ENCODE measurements around the gene SCAMP1.
"Not testable (repeated sequence)": the region's sequence is repeated elsewhere in the genome, so short reads cannot be mapped to it uniquely, and the experiment has no call there.

SCAMP1 gene, protein sequence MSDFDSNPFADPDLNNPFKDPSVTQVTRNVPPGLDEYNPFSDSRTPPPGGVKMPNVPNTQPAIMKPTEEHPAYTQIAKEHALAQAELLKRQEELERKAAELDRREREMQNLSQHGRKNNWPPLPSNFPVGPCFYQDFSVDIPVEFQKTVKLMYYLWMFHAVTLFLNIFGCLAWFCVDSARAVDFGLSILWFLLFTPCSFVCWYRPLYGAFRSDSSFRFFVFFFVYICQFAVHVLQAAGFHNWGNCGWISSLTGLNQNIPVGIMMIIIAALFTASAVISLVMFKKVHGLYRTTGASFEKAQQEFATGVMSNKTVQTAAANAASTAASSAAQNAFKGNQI
- 34.9 to 44.4 (median 41.4) reads per million in 4 experiments for total RNA-seq

DNA sequence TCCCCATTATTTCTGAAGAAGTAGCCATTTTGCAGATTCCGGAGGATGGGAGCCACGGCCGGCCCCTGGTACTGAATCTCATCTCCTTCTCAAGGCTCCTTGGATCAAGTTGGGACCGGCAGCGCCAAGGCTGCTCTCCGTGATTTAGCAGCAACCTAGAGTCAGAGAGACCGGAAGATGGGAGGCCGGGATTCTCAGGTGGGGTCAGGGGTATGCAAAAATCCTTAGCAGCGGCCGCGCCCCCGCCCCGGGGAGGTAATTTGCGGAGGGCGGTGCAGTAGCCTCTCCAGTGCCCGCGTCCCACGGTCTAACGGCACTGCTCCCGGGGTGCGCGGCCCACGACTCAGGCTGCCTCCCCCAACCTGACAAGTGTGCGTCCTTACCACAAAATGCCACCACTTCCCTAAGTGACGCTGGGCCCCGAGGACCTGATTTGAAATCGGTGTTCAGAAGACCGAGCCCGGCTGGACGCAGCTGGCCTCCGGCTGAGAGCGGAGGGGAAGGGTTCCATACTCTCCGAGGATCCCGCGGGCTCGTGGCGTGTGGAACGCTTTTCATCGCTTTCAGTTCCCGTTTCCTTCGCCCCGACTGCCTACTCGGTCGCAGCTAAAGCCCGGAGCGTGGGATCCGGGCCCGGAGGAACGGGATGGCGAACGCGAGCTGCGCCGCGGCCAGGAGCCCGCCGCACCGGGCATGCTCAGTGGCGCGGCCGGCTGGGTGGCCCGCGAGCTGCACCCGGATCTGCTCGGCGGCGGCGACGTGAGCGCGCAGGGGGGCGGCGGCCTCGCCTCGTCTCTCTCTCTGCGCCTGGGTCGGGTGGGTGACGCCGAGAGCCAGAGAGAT lies at the start of gene SCAMP1:
Gene SCAMP1, plus strand, starts transcription at position 787 of the 843 bp plus-strand sequence. Its CDS starts 55 bp downstream, at position 842.
- DNase-seq, result peak; percentile 87

DNA sequence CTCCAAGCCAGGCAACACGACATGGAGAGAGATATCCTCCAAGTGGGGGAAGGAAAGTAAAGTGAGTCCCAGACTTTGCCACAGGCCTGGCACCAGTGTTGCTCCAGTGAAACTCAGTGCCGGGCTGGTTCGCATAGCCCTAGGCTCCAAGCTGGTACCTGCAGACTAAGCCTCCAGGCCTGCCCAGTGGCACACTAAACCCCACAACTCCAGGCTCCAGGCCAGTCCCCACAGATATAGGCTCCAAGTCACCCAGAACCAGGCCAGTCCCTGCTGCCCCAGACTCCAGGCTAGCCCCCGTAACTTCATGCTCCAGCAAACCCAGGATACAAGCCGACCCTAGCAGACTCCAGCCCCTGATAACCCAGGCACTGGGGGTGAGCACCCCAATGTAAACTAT lies 42.9 kb upstream of the SCAMP1 start:
- DNase-seq, result no peak

- no peak for DNase-seq
Measured at GRCh38 chr5:78318337-78318736, 42.1 kb upstream of the SCAMP1 start.

DNA sequence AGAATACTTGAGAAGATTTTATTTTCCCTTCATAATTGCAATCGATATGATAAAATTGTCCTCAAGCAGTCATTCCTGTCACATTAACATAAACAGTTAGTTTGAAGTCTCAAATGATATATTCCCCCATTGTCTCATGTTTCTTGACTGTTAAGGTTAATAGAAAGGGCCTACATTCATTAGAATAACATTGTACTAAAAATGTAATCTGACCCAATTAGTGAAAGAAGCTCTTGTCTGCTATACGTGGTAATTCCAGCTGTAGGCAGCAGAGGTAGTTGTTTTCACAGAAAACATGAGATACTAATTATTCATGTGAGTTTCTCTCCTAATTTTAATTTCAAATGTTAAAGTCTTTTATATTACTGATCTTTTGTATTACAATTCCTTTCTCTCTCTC lies 40.0 kb upstream of the SCAMP1 start:
- no peak for DNase-seq

DNA sequence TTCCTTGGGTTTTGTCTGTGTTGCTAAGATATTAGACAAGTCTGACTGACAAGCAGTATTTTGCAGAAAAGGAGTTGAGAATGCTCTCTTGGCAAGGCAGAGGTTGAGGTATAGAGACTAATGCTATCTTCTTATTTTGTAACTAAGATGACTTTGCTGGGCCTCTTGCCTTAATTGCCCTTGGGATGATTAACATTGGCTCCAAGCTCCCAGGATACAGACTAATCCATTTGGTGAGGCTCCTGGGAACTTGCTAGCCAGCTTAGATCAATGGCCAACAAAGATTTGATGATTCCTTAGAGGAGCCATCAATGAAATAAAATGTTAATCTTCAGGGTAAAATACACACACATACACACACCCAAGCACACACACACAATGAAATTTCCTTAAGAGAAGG lies 37.2 kb upstream of the SCAMP1 start:
- no peak for DNase-seq

GRCh38 chr5:78326930-78327329 lies 33.5 kb upstream of the SCAMP1 start:
- DNase-seq, result no peak

- DNase-seq, result no peak
Measured at GRCh38 chr5:78327761-78328510, 32.5 kb upstream of the SCAMP1 start.

DNA sequence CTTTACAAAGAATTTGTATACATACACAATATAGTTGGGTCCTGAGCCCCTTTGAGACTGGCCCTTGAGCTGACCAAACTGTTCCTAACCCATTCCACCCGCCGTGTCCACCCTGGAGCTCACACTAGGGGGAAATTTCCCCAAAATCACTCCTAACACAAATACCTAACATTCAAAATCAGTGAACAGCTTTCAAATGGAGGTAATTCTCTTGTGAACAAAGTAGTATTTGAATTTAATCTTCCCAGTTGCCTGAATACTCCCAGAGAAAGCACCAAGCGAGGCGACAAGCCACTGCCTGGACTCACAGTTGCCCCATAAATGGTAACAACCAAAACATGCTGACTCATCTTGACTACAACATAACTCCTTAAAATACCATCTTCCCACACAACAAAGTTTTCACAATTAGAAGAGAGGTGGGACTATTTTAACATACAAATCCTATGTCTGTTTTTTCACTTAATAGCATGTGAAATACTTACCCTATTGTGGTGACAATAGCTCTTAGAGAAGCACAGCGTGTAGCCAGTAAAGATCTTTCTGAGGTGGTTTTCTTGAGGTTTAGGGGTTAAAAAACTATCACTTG lies 31.7 kb upstream of the SCAMP1 start:
- DNase-seq, result no peak

DNA sequence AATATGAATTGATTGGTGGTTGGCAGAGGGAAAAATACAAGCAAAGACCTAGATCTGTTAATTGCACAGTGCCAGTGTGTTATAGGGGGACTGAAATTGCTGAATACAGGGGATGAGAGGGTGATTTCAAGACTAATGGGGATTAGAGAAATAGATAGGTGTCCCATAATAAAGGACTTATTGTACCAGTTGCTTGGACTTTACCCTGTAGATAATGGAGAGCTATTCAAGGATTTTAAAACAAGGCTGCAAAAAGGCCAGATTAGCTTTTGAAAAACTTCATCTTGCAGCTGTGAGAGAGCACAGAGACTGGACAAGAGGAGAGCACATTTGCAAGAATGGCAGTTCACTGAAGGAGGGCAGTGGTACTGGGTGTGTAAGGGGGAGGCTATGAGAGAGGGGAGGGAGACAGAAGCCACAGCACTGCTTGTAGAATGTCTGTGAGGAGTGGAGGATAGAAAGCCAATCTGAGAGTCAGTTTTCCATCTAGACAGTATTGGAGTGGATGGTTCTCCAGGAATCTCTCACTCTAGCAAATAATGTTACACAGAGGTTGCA lies 28.8 kb upstream of the SCAMP1 start:
- DNase-seq, result no peak

DNA sequence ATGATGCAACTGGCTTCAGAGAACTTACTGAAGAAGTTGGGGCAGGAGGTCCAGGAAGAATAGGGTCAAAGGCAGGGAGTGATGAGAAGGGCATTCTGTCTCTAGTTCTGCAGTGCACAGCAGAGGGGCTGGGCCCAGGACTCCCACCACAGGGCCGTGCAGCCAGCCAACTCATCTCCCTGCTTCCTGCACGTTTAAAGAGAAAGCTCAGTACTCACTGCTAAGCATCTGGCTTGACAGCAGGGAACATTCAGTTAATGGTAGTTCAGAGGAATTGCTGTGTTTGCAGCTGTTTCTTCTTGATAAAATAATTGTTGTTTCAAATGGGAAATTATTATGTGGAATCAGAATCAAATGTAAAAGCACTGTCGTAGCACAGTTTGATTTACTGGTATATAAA lies 25.6 kb upstream of the SCAMP1 start:
- DNase-seq, result no peak

GRCh38 chr5:78335976-78336375 lies 24.4 kb upstream of the SCAMP1 start:
- DNase-seq, result no peak

GRCh38 chr5:78336698-78337097 lies 23.7 kb upstream of the SCAMP1 start:
- DNase-seq, result no peak

DNA sequence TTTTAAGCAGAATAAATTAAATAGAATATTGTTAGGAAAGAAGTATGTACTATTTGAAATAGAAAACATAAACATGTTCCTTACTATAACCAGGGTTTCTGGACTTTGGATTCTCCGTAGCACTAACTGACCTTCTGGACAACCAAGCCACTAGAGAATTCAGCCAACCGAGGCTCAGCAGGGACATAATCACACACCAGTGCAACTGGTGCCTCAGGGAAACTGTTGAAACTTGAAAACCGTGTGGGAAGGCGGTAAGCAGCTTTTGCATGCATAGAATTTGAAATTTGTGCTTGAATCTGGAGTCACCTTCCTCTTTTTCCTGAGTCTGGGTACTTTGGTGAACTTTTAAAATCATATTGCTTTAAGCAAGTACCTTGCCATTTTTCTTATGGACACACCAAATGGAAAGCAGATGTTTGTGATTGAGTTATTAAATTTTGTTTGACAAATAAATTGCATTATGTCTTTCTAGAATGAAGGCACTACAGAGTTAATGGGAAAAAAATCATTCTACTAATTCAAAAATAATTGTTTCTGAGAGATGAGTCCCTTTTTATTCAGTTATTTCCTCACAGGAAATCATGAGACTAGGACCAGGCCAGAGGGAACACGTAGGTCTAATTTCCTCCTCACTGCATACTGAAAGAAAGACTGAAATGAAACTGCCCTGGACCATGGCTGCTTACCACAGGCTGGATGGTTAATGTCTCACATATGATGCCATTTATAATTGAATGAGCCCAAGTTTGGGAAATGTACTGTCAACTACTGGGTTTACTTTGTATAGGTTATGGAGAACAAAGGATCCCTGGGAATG lies 20.6 kb upstream of the SCAMP1 start:
- DNase-seq, result no peak

- no peak for DNase-seq
Measured at GRCh38 chr5:78341440-78341839, 19.0 kb upstream of the SCAMP1 start.

DNA sequence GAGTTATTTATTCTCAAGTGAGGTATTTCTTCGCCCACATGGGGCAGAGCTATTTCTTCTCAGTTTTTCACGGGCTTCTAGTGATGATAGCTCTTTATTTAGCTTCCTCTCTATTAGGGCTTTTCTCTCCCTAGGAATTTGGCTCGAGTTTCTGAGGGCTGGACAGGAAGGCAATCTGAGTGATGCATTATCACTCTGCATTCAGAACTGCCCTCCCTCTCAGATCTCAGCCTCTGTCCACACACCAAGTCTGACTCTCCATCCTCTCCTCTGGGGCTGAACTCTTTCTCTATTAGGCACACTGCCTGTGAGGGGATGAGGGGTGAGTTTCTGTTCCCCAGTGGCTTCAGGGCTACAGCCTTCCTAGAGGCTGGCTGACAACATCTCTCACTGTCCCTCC lies 14.9 kb upstream of the SCAMP1 start:
- no peak for DNase-seq

GRCh38 chr5:78353520-78353919 lies 6.9 kb upstream of the SCAMP1 start:
- DNase-seq, result no peak

DNA sequence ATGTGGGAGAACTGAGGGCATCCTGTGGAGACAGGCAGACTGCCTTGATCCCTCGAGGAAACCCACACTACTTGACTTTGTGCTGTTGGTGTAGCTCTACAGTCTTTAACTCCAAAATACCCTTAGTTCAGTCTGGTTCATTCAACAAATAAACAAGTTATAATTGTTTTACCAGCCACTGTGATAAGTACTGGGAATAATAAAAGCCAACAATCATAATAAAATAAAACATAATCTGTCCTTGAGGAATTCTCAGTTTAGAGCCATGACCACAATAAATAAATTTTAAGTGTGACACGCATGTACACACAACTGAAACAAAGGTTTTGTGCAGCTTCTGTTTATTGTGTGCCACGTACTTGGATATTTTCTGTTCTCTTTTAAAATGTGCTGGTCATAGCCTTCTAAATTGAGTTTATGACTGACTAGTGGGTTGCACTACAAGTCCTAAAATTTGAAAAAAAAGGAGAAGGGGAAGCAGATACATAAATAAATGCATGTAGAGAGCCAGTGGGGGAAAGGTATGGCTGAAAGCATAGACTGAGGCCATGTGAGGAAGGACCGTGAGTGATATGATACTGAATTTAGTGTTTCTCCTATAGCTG lies 6.2 kb upstream of the SCAMP1 start:
- DNase-seq, result no peak

- no peak for DNase-seq
Measured at GRCh38 chr5:78355561-78355960, 4.9 kb upstream of the SCAMP1 start.

- not testable (repeated sequence) for DNase-seq
Measured at GRCh38 chr5:78359455-78359830, 974 bp upstream of the SCAMP1 start.

- no peak for DNase-seq
Measured at GRCh38 chr5:78360674-78360923, 182 bp downstream of the SCAMP1 start.

- DNase-seq, result peak; percentile 56
Measured at GRCh38 chr5:78360924-78361630, 660 bp downstream of the SCAMP1 start.
